ENCODE data around the gene MRPL57.

The MRPL57 gene

GRCh38 chr13:21139374-21139773, 37.1 kb upstream of the MRPL57 start:
- no peak for DNase-seq (ENCODE audit: low spot score)
- no peak overlapping the region for H3K27ac ChIP-seq
- TF ChIP-seq, protein P1, sequence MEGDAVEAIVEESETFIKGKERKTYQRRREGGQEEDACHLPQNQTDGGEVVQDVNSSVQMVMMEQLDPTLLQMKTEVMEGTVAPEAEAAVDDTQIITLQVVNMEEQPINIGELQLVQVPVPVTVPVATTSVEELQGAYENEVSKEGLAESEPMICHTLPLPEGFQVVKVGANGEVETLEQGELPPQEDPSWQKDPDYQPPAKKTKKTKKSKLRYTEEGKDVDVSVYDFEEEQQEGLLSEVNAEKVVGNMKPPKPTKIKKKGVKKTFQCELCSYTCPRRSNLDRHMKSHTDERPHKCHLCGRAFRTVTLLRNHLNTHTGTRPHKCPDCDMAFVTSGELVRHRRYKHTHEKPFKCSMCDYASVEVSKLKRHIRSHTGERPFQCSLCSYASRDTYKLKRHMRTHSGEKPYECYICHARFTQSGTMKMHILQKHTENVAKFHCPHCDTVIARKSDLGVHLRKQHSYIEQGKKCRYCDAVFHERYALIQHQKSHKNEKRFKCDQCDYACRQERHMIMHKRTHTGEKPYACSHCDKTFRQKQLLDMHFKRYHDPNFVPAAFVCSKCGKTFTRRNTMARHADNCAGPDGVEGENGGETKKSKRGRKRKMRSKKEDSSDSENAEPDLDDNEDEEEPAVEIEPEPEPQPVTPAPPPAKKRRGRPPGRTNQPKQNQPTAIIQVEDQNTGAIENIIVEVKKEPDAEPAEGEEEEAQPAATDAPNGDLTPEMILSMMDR (conservative IDR thresholded peaks at IDR 0.05; ENCODE audit: low read depth), result no peak
- POLR2A ChIA-PET (ENCODE audit: low non-redundant PET), result interaction anchor here (0.7 kb wide), 1 partner anchor 119 kb away, joined by 15 read pairs; no protein-coding TSS in a partner anchor
- CTCF ChIA-PET, result no interaction called here

GRCh38 chr13:21142766-21143165, 33.7 kb upstream of the MRPL57 start:
- no peak for DNase-seq (ENCODE audit: low spot score)
- no peak overlapping the region for H3K27ac ChIP-seq
- POLR2A ChIA-PET (ENCODE audit: low non-redundant PET), result no interaction called here
- CTCF ChIA-PET, result interaction anchor here (0.8 kb wide), 1 partner anchor 1299 kb away, joined by 3 read pairs; no protein-coding TSS in a partner anchor
- TF ChIP-seq, protein P1 (conservative IDR thresholded peaks at IDR 0.05; ENCODE audit: low read depth), result no peak

DNA sequence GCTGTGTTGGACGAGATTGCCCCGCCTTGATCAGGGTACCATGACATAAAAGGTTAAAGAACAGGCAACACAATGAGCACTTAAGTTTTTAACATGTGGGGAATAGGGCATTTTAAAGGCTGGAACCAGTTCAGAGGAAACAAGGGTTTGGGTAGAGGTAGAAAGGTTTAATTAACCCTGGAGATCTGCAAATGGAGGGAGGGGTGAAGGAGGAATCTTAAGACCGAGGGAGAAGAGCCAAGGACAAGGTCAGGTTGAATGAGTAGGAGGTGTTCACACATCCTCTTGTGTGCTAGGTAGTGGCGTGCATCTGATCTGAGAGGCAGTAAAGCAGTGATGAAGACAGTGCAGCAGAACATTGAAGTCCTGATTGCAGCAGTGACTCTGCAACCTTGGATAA, 28.6 kb upstream of the MRPL57 start:
- ChIA-PET CTCF (no interaction called here), POLR2A (ENCODE audit: low non-redundant PET) (interaction anchor here (0.6 kb wide), 1 partner anchor 20 kb away, joined by 6 read pairs; no protein-coding TSS in a partner anchor)
- no peak overlapping the region for H3K27ac ChIP-seq
- TF ChIP-seq, protein P1 (conservative IDR thresholded peaks at IDR 0.05; ENCODE audit: low read depth), result no peak
- DNase-seq (ENCODE audit: low spot score), result no peak

DNA sequence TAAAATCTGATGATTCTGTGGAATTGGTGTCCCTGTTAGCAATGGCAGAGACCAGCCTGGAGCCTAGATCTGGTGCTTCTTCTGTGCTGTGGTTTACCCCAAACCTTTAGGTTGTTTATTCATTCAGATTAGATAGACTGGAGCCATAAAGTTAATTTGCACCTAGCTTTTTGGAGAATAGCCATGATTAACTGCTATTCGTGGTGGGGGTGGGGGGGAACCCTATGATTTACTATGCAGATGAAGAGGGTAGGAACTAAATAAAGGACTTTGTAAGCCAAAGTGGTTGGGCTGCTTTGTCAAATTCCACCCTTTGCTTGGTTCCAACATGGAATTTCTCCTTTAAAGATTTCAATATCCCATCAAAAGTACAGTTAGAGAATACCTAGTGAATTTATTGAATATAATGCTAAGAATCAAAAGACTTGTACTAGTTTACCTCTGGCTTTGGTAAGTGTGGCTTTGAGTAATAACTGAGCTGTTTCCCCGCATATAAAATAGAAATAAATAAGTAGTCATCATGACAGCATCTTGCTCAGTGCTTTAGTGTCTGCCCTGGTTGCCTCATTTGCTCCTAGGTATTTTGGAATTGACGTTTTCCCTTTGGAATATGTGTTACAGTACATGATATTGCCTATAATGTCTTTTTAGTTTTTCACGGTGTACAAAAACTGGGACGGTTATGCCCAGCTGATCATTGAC, 27.8 kb upstream of the MRPL57 start:
- H3K27ac ChIP-seq, result no peak overlapping the region
- CTCF ChIA-PET, result no interaction called here

DNA sequence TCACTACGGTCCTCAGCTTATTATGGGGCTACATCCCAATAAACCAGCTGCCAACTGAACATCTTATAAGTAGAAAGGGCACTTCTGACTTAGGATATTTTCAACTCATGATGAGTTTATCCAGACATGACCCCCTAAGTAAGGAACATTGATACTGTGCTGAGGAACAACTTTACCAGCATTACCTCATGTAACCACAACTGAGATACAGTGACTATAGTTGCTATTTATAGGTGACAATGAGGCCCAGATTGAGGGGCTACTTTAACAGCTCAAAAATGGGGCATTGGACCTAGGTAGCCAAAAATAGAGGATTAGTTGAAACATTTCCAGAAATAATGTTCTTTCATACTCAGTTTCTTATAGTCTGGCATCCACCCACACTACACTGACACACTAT, 26.9 kb upstream of the MRPL57 start:
- POLR2A ChIA-PET (ENCODE audit: low non-redundant PET), result no interaction called here
- CTCF ChIA-PET, result interaction anchor here (1.2 kb wide), 1 partner anchor 14 kb away, joined by 4 read pairs; no protein-coding TSS in a partner anchor
- no peak overlapping the region for H3K27ac ChIP-seq
- TF ChIP-seq, protein P1 (conservative IDR thresholded peaks at IDR 0.05; ENCODE audit: low read depth), result no peak
- DNase-seq (ENCODE audit: low spot score), result no peak

More for the DNA sequence above, 27.8 kb upstream of the MRPL57 start:
- no peak for DNase-seq (ENCODE audit: low spot score)
- POLR2A ChIA-PET (ENCODE audit: low non-redundant PET), result interaction anchor here (0.6 kb wide), 1 partner anchor 19 kb away, joined by 6 read pairs; no protein-coding TSS in a partner anchor
- TF ChIP-seq, protein P1 (conservative IDR thresholded peaks at IDR 0.05; ENCODE audit: low read depth), result no peak

DNA sequence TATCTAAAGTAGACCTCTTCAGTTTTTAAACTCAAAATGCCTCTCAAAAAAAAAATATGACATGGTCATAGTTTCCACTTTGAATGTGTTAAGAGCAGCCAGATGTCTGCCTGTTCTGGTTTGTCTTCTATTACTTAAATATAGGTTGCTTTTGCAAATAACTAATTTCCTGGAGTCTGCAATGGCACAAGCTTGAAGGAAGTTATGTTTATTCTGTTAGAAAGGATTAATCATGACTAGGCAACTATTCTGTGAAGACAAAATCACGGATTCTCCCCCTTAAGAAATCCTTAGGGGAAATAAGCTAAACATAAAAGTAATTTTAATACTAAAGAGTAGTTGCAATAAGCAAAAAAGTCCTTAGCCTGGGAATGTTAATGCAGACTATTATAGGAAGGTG, 26.4 kb upstream of the MRPL57 start:
- POLR2A ChIA-PET (ENCODE audit: low non-redundant PET), result no interaction called here
- DNase-seq (ENCODE audit: low spot score), result no peak
- TF ChIP-seq, protein P1 (conservative IDR thresholded peaks at IDR 0.05; ENCODE audit: low read depth), result no peak
- H3K27ac ChIP-seq, result no peak overlapping the region
- CTCF ChIA-PET, result interaction anchor here (1.2 kb wide), 1 partner anchor 14 kb away, joined by 4 read pairs; no protein-coding TSS in a partner anchor

Measured in RWPE1 (cell line).